Hepatocyte (in vitro differentiated cells): ENCODE measurements around the gene LAG3.

Experiments used
- CTCF ChIP-seq: fragments of 200-600 bp; sonication (generic); IDR thresholded peaks from 2 replicates; pipeline ENCODE4 v1.5.1; 2016; ENCODE audit warnings: antibody characterized with exemption, mild to moderate bottlenecking; ENCODE audit not compliant: poor library complexity
- EZH2 ChIP-seq: fragments of 200-600 bp; sonication (generic); IDR thresholded peaks from 2 replicates; pipeline ENCODE4 v1.6.1; 2016; ENCODE audit warnings: antibody characterized with exemption, mild to moderate bottlenecking, borderline replicate concordance

- TF ChIP-seq EZH2 (no peak), CTCF (no peak)
These were observed at the start of gene LAG3 for GRCh38 chr12:6772331-6772695.
